ENCODE results near the gene SERPINA3.

DNA sequence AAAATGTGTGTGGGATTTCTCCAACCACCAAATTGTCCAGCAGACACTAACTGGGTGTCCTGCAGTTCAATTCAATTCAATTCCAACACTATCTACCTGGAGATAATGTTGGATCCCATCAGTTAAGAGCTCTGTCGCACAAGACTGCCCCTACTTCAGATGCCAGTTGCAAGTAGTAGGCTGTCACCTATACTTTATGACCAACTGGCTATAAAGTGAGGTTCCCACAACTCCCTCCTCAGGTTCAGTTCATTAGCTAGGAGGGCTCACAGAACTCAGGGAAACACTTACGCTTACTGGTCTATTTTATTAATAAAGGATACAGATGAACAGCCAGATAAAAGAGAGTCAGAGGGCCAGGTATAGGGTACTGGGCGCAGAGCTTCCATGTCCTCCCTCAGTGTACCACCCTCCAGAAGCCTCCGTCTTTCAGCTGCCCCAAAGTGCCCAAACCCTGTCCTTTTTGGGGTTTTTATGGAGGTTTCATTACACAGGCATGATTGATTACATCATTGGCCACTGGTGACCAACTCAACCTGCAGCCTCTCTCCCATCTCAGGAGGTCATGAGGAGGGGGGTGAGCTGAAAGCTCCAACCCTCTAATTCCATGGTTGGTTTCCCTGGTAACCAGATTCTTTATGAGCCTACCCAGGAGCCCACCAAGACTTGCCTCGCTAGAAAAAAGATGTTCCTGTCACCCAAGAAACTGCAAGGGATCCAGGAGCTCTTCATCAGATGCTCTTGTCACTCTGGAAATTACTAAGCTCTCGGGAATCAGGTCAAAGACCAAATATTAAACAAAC, 38.5 kb upstream of the SERPINA3 start:
- TF ChIP-seq, protein P1, sequence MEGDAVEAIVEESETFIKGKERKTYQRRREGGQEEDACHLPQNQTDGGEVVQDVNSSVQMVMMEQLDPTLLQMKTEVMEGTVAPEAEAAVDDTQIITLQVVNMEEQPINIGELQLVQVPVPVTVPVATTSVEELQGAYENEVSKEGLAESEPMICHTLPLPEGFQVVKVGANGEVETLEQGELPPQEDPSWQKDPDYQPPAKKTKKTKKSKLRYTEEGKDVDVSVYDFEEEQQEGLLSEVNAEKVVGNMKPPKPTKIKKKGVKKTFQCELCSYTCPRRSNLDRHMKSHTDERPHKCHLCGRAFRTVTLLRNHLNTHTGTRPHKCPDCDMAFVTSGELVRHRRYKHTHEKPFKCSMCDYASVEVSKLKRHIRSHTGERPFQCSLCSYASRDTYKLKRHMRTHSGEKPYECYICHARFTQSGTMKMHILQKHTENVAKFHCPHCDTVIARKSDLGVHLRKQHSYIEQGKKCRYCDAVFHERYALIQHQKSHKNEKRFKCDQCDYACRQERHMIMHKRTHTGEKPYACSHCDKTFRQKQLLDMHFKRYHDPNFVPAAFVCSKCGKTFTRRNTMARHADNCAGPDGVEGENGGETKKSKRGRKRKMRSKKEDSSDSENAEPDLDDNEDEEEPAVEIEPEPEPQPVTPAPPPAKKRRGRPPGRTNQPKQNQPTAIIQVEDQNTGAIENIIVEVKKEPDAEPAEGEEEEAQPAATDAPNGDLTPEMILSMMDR (IDR thresholded peaks at IDR 0.05), result no peak
- TF ChIP-seq POLR2A (IDR thresholded peaks at IDR 0.05), result no peak

Data from uterus (tissue), 2 donors.